ENCODE measurements around the gene PRKAG1.

DNA sequence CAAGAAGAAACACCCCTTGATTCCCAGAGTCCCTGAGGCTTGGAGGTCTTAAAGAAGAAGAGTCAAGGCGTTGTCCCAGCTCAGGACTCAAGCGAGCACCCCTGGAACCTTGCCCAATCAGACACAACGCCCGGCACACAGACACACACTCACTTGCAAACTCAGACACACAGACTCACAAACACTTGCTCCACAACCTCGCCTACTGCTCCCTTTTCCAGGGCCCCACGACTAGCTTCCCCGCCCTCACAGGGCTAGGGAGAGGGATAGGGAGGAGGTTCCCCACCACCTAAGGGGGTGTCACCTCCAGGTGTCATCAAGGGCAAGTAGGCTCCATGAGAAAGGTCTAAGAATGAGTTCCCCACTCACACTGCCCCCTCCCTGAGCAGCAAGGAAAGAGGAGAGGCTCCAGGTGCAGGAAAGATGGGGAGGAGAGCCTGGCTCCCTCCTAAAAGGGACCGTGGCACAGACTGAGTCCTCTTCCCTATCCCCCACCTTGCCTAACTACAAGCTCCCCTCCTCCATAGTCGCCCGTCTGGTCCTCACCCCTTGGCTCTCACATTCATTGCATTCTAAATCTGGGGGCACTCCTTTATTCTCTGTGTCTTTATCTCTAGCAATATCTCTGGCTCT lies 47.8 kb downstream of the PRKAG1 start:
- no peak for TF ChIP-seq EZH2 (IDR thresholded peaks at IDR 0.05; ENCODE audit: borderline replicate concordance, insufficient read depth, low read depth, low read length, poor library complexity, severe bottlenecking)
- TF ChIP-seq, protein P1, sequence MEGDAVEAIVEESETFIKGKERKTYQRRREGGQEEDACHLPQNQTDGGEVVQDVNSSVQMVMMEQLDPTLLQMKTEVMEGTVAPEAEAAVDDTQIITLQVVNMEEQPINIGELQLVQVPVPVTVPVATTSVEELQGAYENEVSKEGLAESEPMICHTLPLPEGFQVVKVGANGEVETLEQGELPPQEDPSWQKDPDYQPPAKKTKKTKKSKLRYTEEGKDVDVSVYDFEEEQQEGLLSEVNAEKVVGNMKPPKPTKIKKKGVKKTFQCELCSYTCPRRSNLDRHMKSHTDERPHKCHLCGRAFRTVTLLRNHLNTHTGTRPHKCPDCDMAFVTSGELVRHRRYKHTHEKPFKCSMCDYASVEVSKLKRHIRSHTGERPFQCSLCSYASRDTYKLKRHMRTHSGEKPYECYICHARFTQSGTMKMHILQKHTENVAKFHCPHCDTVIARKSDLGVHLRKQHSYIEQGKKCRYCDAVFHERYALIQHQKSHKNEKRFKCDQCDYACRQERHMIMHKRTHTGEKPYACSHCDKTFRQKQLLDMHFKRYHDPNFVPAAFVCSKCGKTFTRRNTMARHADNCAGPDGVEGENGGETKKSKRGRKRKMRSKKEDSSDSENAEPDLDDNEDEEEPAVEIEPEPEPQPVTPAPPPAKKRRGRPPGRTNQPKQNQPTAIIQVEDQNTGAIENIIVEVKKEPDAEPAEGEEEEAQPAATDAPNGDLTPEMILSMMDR (IDR thresholded peaks at IDR 0.05), result no peak

Measured in B cell (primary cell).